ENCODE measurements around the gene HAND2.

Gene HAND2

DNA sequence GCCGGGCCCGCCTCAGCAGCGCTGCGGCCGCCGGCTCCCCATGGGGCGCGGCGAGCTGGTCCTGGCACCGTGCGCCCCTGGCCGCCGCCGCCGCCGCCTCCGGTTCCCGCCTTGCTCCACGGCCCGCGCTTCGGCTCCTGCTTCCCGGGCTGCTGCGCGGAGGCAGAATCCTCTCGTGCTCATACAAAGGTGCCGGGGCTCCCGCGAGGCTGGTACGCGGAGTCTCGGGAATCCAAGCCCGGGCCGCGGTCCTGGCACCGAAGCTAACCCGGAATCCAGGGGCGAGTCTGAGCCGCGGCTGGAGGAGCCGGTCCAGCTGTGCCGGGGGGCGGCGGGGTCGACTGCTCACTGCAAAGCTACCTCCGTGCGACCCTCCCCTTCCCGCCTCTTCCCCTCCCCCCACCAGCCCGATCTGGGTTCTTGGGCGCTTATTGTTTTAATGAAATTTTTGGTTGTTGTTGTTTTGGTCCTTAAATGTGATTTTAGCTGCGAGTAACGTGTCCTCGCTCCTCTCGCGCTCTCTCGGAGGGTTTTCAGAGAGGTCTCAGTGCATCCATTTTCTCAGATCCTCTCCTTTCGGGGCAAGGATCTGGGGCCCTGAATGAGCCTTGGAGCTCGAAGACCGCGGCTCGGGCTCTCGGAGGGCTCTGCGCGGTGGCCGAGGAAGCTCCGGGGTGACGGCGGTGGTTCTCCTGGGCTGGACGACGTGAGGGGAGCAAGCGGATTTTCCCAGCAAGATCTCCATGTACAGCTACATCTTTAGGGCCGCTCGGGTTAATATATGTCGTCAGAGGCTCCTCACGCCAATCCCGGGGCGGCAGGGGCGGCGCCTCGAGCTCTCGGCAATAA lies at the start of gene HAND2:
Gene HAND2 (minus strand): TSS at position 753 of the 849 bp plus-strand sequence. CDS start 940 bp downstream, outside the sequence.
- in situ Hi-C loops (cut with MboI; ENCODE audit: low sequenced_read_pairs), result no loop called here

DNA sequence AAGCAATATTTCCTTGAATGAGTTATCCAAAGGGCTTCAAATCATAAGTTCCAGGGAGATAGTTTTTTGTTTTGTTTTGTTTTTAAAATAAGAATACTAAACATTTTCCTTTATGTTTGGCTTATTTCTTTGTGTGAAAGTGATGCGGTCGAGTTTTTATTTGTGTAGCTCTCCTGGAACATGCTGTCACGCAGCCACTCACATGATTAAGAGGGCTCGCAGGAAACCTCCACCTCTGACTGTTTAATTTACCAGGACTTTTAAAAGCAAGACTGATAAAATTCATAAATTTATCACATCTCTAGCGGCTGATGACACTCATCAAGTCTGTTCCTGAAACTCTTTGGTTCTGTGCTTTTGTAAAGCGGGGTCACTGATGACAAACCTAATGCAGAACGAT lies 48.9 kb upstream of the HAND2 start:
- in situ Hi-C loops (cut with MboI; ENCODE audit: low sequenced_read_pairs), result no loop called here

- in situ Hi-C loops (cut with MboI; ENCODE audit: low sequenced_read_pairs), result no loop called here
These were observed 47.9 kb upstream of the HAND2 start for GRCh38 chr4:173577963-173578362.

GRCh38 chr4:173575482-173576152 lies 45.6 kb upstream of the HAND2 start:
- in situ Hi-C loops (cut with MboI; ENCODE audit: low sequenced_read_pairs), result no loop called here

- in situ Hi-C loops (cut with MboI; ENCODE audit: low sequenced_read_pairs), result no loop called here
These were observed 43.7 kb upstream of the HAND2 start for GRCh38 chr4:173573725-173574124.

GRCh38 chr4:173573286-173573685 lies 43.3 kb upstream of the HAND2 start:
- in situ Hi-C loops (cut with MboI; ENCODE audit: low sequenced_read_pairs), result no loop called here

DNA sequence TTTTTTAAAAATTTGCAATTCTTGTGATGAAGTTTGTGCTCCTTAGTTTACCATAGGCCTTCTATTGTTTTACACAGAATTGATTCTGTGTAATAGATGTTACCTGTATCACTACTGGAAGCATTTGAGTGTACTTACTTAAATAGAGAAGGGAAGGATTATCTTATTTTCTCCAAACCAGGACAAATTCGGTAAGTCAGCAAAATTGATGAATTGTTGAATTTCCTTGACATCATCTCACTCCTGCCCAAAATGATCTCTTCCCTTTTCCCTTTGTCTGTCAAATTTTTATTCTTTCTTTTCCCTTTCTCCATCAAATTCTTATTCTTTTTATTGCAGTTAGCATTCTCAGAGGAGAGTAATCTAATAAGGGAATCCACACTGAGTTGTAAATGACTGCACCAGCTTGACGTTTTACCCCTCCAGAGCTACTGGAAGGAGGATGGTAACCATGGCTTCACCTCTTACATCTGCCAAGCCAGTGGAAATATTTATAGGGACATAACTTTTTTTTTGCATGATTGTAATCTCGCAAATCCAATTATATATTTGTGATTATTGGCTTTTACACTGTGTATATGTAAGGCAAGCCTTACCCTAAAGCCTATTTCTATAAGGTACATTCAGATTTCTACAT lies 42.6 kb upstream of the HAND2 start:
- in situ Hi-C loops (cut with MboI; ENCODE audit: low sequenced_read_pairs), result no loop called here

DNA sequence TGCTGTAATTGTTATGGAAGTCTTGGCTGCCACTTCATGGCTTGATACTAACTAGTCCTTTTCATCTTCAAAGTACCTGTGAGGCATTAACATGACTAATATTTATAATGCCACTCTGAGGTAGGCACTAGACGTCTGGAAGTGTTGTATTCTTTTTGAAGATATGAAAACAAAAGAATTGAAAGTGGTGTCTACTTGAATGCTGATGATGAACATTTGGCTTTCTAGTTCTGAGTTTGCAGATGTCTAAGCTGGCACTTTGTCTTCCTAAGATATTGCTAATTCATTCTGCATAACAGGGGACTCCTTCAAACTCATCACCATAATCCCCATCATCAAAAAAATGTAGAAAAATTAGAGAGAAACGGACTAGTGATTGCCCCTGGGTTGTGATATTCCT lies 41.6 kb upstream of the HAND2 start:
- in situ Hi-C loops (cut with MboI; ENCODE audit: low sequenced_read_pairs), result no loop called here

DNA sequence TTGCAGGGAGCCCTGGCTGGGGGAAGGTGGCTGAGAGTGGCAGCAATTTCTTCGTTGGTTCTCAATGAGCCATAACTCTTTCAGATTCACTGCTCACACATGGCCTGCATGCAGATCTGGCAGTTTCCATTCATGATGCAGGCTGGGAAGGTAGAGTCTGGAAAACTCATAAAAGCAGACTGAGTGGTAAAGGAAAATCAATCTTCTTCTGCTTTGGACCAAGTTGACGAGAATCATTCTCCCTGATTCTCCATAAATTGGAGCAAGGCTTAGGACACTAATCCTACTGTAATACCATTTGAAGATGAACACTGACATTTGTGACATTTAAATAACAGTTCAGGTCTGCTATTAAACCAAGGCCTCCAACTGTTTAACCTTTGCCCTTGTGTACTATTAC lies 35.3 kb upstream of the HAND2 start:
- in situ Hi-C loops (cut with MboI; ENCODE audit: low sequenced_read_pairs), result no loop called here

- in situ Hi-C loops (cut with MboI; ENCODE audit: low sequenced_read_pairs), result no loop called here
These were observed 34.4 kb upstream of the HAND2 start for GRCh38 chr4:173564461-173564860.

GRCh38 chr4:173560896-173561295 lies 30.9 kb upstream of the HAND2 start:
- in situ Hi-C loops (cut with MboI; ENCODE audit: low sequenced_read_pairs), result no loop called here

GRCh38 chr4:173556398-173557131 lies 26.5 kb upstream of the HAND2 start:
- in situ Hi-C loops (cut with MboI; ENCODE audit: low sequenced_read_pairs), result no loop called here

DNA sequence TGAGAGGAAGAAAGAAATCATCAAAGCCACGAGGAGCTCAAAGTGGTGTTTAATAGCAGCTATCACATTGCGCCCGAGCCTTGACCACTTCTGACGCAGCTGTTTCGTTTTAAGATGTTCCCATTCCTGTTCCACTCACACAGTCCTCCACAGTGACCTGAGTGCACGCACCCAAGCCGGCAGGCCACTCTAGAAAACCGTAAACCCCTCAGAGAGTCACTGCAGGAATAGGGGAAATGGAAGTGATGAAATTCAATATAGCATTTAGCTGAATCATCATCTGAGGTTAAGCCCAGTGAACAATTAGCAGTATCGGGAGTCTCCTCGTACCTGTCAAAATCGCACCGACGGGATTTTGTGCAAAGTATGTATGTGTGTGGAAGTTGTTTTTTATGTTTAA lies 17.9 kb upstream of the HAND2 start:
- in situ Hi-C loops (cut with MboI; ENCODE audit: low sequenced_read_pairs), result no loop called here

DNA sequence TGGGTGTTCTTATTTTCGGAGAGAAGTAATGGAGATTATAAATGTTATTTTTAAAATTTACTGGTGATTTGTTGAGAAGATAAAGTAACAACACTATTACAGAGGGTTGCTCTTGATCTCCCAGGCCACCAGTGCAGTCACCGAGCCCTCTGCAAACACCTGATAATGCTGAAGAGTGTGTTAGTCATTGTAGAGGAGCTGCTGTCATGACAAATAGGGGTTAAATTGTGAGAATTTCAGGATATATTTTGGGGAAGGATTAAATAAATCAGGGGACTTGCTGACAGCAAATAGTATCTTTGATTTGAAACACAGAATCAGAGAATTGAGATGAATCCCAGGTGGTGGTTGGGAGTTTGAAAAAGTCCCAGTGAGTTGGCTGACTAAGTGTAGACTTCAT lies 16.7 kb upstream of the HAND2 start:
- in situ Hi-C loops (cut with MboI; ENCODE audit: low sequenced_read_pairs), result no loop called here

- in situ Hi-C loops (cut with MboI; ENCODE audit: low sequenced_read_pairs), result no loop called here
These were observed 15.4 kb upstream of the HAND2 start for GRCh38 chr4:173545440-173545839.

DNA sequence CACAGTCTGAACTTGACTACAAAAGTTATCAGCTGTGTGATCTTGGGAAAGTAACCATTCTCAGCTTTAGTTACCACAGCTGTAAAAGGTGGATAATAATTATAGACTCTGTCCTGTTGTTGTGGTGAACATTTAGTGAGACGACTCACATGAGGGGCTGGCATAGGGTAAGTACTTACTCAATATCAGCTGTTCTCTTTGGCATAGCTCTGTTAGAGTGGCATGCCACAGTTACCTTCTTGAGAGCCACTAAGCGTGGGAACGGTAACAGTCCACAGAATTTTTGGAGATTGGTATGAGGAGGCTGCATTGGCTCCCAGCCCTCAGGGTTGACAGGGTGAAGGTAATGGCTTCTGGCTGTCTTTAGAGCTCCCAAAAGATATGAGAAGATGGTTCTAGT lies 13.2 kb upstream of the HAND2 start:
- in situ Hi-C loops (cut with MboI; ENCODE audit: low sequenced_read_pairs), result no loop called here

- in situ Hi-C loops (cut with MboI; ENCODE audit: low sequenced_read_pairs), result no loop called here
These were observed 10.0 kb upstream of the HAND2 start for GRCh38 chr4:173539986-173540385.

DNA sequence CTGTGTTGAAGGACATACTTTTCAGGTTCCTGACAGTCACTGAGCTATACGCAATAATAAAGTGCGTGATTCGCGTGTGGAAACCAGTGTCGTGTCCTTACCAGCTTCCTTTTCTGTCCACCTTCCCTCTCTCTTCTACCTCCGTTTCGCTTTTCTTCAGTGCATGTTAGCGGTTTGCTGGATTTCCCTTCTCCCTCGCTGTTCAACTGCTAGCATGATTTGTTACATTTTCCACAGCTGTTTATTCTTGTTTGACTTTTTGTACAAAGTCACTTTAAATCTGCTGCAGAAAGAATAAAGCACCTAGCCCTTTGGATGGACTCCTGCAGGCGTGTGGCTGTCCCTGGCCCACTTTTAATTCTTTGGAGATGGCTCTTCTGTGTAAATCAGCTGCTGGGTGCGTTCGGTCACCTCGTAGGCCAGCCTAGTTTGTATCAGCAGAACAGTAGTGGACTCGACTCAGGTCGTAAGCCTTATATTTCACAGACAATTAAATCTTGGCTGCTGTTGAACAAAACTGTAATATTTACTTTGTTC lies 8.9 kb upstream of the HAND2 start:
- in situ Hi-C loops (cut with MboI; ENCODE audit: low sequenced_read_pairs), result no loop called here

- in situ Hi-C loops (cut with MboI; ENCODE audit: low sequenced_read_pairs), result no loop called here
These were observed 8.3 kb upstream of the HAND2 start for GRCh38 chr4:173538148-173538908.

DNA sequence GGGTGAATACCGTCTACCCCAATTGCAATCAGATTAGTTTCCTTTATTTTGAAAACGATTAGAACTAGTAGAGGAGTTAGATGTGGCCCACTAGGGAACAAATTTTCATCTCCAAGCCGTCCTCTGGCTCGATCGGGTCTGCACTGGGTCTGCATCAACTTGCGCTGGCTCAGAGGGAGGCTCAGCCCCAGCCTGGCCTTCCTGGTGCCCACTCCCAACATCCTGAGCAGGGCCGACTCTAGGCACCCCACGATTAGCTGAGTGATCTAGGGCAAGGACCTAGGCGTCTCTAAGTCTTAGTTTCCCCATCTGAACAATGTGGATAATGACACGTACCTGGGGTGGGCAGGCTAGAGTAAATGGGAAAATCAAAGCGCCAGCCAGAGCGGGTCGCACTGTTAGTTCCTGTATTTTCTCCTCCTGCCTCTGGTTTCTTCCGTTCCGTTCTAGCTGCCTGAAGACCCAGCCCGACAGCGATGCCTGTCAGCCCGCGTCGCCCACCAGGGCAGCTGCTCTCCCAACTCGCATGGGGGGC lies 7.7 kb upstream of the HAND2 start:
- in situ Hi-C loops (cut with MboI; ENCODE audit: low sequenced_read_pairs), result no loop called here
